ENCODE measurements around the gene SGSH.

The SGSH gene

DNA sequence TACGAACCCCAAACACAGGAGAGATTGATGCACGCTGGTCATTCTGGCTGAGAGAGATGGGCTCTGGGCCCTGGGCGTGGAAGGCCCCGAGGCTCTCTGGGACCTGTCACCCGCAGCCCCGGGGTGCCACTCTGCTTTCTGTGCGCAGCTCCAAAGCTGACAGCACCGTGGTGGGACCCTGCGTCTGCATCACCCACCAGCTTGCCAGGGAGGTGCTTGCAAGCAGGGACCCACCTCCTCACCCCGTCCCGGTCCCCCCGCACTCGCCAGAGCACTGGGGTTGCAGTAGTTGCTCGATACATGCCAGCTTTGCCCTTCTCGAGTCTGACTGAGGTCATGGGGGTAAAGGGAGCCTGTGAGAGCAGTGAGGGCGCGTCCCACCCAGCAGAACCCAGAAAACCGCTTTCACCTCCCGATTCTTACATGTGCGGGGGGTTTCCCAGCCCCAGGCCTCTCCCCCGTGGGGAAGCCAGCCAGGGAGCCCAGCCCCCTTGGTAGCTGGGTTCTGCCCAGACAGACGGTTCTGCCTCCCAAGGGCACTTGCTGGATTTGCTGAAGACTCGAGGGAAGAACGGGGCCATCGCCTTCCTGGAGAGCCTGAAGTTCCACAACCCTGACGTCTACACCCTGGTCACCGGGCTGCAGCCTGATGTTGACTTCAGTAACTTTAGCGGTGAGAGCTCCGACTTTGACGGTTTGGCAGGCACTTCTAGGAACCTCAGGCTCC is 37.9 kb downstream of the SGSH start:
- DNase-seq (ENCODE audit: low read depth, low spot score) = no peak
- no peak overlapping the region for H3K4me3 ChIP-seq (ENCODE audit: low read depth, low read length)
- in situ Hi-C loops (cut with HindIII; ENCODE audit: low sequenced_read_pairs) = no loop called here
- TF ChIP-seq CTCF (IDR thresholded peaks at IDR 0.05; ENCODE audit: low read depth, low read length) = no peak

GRCh38 chr17:80181431-80181830 is 38.7 kb downstream of the SGSH start:
- TF ChIP-seq CTCF (IDR thresholded peaks at IDR 0.05; ENCODE audit: low read depth, low read length) = no peak
- DNase-seq (ENCODE audit: low read depth, low spot score) = no peak
- no peak overlapping the region for H3K4me3 ChIP-seq (ENCODE audit: low read depth, low read length)
- in situ Hi-C loops (cut with HindIII; ENCODE audit: low sequenced_read_pairs) = no loop called here

- no peak overlapping the region for H3K4me3 ChIP-seq (ENCODE audit: low read depth, low read length)
- in situ Hi-C loops (cut with HindIII; ENCODE audit: low sequenced_read_pairs) = no loop called here
- no peak for TF ChIP-seq CTCF (IDR thresholded peaks at IDR 0.05; ENCODE audit: low read depth, low read length)
- DNase-seq (ENCODE audit: low read depth, low spot score) = no peak
Measured at GRCh38 chr17:80180192-80180591, 39.9 kb downstream of the SGSH start.

DNA sequence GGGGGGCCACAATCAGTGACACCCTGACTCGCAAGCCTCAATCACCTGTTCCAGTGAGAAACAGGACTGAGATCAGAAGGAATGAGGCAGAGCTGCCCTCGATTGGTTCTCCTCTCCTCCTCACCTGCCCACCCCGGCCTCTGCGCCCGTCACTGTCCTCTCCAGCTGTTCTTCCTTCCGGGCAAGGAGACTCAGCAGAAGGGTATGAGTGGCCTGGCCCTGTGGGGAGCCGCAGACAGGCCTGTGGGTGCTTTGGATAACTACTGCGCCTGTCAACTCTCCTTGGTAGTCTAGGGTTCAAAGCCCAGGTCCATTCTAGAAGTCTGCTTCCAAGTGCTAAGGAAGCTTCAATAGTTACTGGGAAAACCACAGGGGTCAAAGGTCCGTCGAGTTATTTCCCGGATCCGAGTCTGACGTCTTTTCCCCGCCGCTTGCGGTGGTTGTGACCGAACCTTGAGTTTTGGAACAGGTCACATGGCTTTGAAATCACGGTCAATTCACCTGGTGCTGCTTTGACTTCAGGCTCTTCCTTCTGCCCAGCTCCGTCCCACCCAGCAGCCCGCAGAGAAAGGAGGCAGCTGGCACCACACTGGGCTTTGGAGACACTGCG is 42.0 kb downstream of the SGSH start:
- in situ Hi-C loops (cut with HindIII; ENCODE audit: low sequenced_read_pairs) = no loop called here
- no peak for TF ChIP-seq CTCF (IDR thresholded peaks at IDR 0.05; ENCODE audit: low read depth, low read length)
- no peak overlapping the region for H3K4me3 ChIP-seq (ENCODE audit: low read depth, low read length)
- DNase-seq (ENCODE audit: low read depth, low spot score) = no peak

GRCh38 chr17:80176757-80177156 is 43.4 kb downstream of the SGSH start:
- H3K4me3 ChIP-seq (ENCODE audit: low read depth, low read length) = no peak overlapping the region
- TF ChIP-seq CTCF (IDR thresholded peaks at IDR 0.05; ENCODE audit: low read depth, low read length) = no peak
- DNase-seq (ENCODE audit: low read depth, low spot score) = no peak
- in situ Hi-C loops (cut with HindIII; ENCODE audit: low sequenced_read_pairs) = no loop called here

DNA sequence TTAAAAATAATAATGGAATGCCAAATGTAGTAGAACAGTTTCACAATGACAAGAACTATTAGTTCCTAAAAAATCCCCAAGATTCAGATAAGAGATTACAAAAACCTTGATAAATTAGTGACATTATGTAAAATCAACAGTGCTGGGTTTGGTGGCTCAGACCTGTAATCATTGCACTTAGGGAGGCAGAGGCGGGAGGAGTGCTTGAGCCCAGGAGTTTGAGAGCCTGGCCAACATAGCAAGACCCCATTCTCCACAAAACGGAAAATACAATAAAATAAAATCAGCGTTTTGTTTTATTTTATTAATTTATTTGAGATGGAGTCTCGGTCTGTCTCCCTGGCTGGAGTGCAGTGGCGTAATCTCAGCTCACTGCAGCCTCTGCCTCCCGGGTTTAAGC is 46.2 kb downstream of the SGSH start:
- TF ChIP-seq CTCF (IDR thresholded peaks at IDR 0.05; ENCODE audit: low read depth, low read length) = no peak
- in situ Hi-C loops (cut with HindIII; ENCODE audit: low sequenced_read_pairs) = no loop called here
- H3K4me3 ChIP-seq (ENCODE audit: low read depth, low read length) = no peak overlapping the region
- no peak for DNase-seq (ENCODE audit: low read depth, low spot score)

Data from astrocyte of the spinal cord (primary cell).